ENCODE measurements around the gene SORCS2. TPM values are rescaled to one million over a fixed set of nuclear protein-coding genes. Genes with fewer than 3 reads are reported as not detected.

Gene SORCS2
- total RNA-seq, 1 experiment from 2014 or later: not detected

DNA sequence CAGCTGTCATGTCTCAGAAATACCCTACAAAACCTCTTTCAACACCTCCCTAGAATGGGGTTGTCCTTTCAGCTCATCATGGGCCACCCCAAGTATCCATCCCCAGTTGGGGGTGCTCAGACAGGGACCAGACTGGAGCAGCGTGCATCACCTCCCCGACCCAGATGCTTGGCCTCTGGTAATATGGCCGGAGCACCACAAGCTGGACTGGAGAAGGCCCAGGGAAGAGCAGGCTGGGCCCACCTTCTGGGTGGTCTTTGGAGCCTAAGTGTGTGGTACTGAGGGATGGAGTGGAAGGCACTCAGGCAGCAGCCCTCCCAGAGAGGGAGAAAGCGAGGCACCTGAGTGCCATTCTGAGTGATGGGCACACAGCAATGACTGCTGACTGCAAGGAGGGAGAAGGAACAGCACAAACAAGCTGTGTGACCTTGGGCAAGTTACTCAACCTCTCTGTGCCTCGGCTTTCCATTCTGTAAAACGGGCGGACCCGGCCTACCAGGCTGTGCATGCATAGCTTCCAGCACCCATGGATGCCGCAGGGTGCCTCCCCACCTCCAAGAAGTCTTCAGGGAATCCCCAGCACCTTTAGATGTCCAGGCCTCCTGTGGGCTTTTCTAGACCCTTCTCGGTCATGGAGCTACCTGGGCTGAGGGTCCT, 519.1 kb downstream of the SORCS2 start:
- no peaks in the 10 kb centered on the region for H3K36me3 Mint-ChIP-seq (ENCODE audit: insufficient read depth, unreplicated experiment)
- no peak overlapping the region for H3K4me3 Mint-ChIP-seq (ENCODE audit: unreplicated experiment)
- H3K4me1 Mint-ChIP-seq (ENCODE audit: insufficient read depth, unreplicated experiment): no peaks in the 10 kb centered on the region
- no TSS peak for BruUV-seq (replicated peaks)
- no peak overlapping the region for H3K27ac Mint-ChIP-seq (ENCODE audit: low read depth, unreplicated experiment)
- peaks cover 8% of the 10 kb centered on the region for H3K27me3 Mint-ChIP-seq (ENCODE audit: insufficient read depth, unreplicated experiment)
- DNase-seq (ENCODE audit: unreplicated experiment): no peak
- ChIA-PET CTCF (interaction anchor here (2.0 kb wide), 1 partner anchor 8 kb away, joined by 4 read pairs; no protein-coding TSS in a partner anchor), POLR2A (no interaction called here)
- no peaks in the 10 kb centered on the region for H3K9me3 Mint-ChIP-seq (ENCODE audit: unreplicated experiment)
- intact Hi-C loops (cut with micrococcal nuclease): loop anchor here (10.0 kb wide), 1 partner anchor 387 kb away; no protein-coding TSS in a partner anchor
- no peak for TF ChIP-seq CTCF (IDR thresholded peaks at IDR 0.05; ENCODE audit: unreplicated experiment)

GRCh38 chr4:7712021-7712671, 519.8 kb downstream of the SORCS2 start:
- no peak for TF ChIP-seq CTCF (IDR thresholded peaks at IDR 0.05; ENCODE audit: unreplicated experiment)
- no peaks in the 10 kb centered on the region for H3K36me3 Mint-ChIP-seq (ENCODE audit: insufficient read depth, unreplicated experiment)
- no peak for DNase-seq (ENCODE audit: unreplicated experiment)
- H3K4me3 Mint-ChIP-seq (ENCODE audit: unreplicated experiment): no peak overlapping the region
- no TSS peak for BruUV-seq (replicated peaks)
- no peak overlapping the region for H3K27ac Mint-ChIP-seq (ENCODE audit: low read depth, unreplicated experiment)
- H3K27me3 Mint-ChIP-seq (ENCODE audit: insufficient read depth, unreplicated experiment): peaks cover 14% of the 10 kb centered on the region
- intact Hi-C loops (cut with micrococcal nuclease): loop anchor here (10.0 kb wide), 1 partner anchor 387 kb away; no protein-coding TSS in a partner anchor
- H3K9me3 Mint-ChIP-seq (ENCODE audit: unreplicated experiment): no peaks in the 10 kb centered on the region
- ChIA-PET POLR2A (no interaction called here), CTCF (interaction anchor here (2.0 kb wide), 1 partner anchor 8 kb away, joined by 4 read pairs; no protein-coding TSS in a partner anchor)
- H3K4me1 Mint-ChIP-seq (ENCODE audit: insufficient read depth, unreplicated experiment): no peaks in the 10 kb centered on the region

DNA sequence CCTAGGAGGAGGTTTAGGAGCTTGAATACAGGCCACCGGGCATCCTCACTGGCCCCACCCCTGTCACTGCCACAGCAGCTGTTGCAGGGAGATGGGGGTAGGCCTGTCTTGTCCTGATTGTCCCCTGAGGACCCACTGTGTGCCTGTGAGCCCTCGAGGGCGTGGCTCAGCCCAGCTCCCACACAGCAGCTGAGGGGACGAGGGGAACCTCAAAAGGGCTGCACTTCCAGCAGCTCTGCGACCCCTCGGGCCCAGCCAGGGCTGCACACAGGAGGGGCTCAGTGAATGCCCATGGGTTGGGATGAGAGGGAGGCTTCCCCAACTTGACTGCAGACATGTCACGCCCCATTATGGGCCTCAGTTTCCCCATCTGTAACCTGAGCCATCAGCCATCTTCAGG, 521.4 kb downstream of the SORCS2 start:
- H3K27me3 Mint-ChIP-seq (ENCODE audit: insufficient read depth, unreplicated experiment): peaks cover 14% of the 10 kb centered on the region

More for the DNA sequence above, 521.4 kb downstream of the SORCS2 start:
- POLR2A ChIA-PET: no interaction called here
- no peak for TF ChIP-seq CTCF (IDR thresholded peaks at IDR 0.05; ENCODE audit: unreplicated experiment)
- intact Hi-C loops (cut with micrococcal nuclease): loop anchor here (10.0 kb wide), 1 partner anchor 389 kb away; no protein-coding TSS in a partner anchor
- no peak for DNase-seq (ENCODE audit: unreplicated experiment)
- H3K27ac Mint-ChIP-seq (ENCODE audit: low read depth, unreplicated experiment): no peak overlapping the region
- H3K4me3 Mint-ChIP-seq (ENCODE audit: unreplicated experiment): no peak overlapping the region
- no peaks in the 10 kb centered on the region for H3K4me1 Mint-ChIP-seq (ENCODE audit: insufficient read depth, unreplicated experiment)
- CTCF ChIA-PET: interaction anchor here (0.6 kb wide), 1 partner anchor 213 kb away, joined by 6 read pairs; no protein-coding TSS in a partner anchor
- BruUV-seq (replicated peaks): no TSS peak
- H3K36me3 Mint-ChIP-seq (ENCODE audit: insufficient read depth, unreplicated experiment): no peaks in the 10 kb centered on the region
- H3K9me3 Mint-ChIP-seq (ENCODE audit: unreplicated experiment): no peaks in the 10 kb centered on the region

Measured in MCF 10A (cell line).